Keratinocyte (primary cell): ENCODE measurements around the gene INHBB. TPM values are rescaled to one million over a fixed set of nuclear protein-coding genes. Genes with fewer than 3 reads are reported as not detected.

Source experiments
- DNase-seq: peaks from one replicate; pipeline ENCODE4 v3.0.0-alpha.2; 2011; ENCODE audit warnings: low read depth, missing footprints, low spot score
- FAIRE-seq: peaks from 2 replicates; lab custom pipeline; 2011; peaks lifted over from hg19 to GRCh38; lab: Jason Lieb, UNC
- H2AFZ ChIP-seq: 2 replicates; pipeline ENCODE4 v1.6.0; 2012; ENCODE audit warnings: low read length, control low read depth, inconsistent platforms; ENCODE audit not compliant: control insufficient read depth
- H3K27ac ChIP-seq: 2 replicates; pipeline ENCODE4 v1.5.1; 2011; ENCODE audit warnings: low read length; ENCODE audit not compliant: control insufficient read depth, insufficient read depth
- H3K27me3 ChIP-seq: 3 replicates; pipeline ENCODE4 v1.6.0; 2011; ENCODE audit warnings: low read length; ENCODE audit not compliant: control insufficient read depth, insufficient read depth; ENCODE audit errors: extremely low read depth
- H3K36me3 ChIP-seq, 2 experiments: 2 replicates in 1 of 2; 3 replicates in 1 of 2; pipeline ENCODE4 v1.5.1; 2011; ENCODE audit warnings: low read length in 2 of 2, mild to moderate bottlenecking in 1 of 2; ENCODE audit not compliant: control insufficient read depth in 2 of 2, insufficient read depth in 2 of 2; ENCODE audit errors: extremely low read depth in 1 of 2
- H3K4me1 ChIP-seq: 3 replicates; pipeline ENCODE4 v1.5.1; 2011; ENCODE audit warnings: low read length; ENCODE audit not compliant: control insufficient read depth, insufficient read depth; ENCODE audit errors: extremely low read depth
- H3K4me2 ChIP-seq: 3 replicates; pipeline ENCODE4 v1.6.0; 2011; ENCODE audit warnings: low read depth, low read length; ENCODE audit not compliant: control insufficient read depth, insufficient read depth; ENCODE audit errors: extremely low read depth
- H3K4me3 ChIP-seq, 3 experiments: fragments of 200-600 bp in 1 of 3; sonication (generic) in 1 of 3; 2 replicates in 2 of 3; 3 replicates in 1 of 3; pipeline ENCODE4 v1.5.1; 2011 to 2016; ENCODE audit warnings: low read length in 3 of 3, mild to moderate bottlenecking in 3 of 3, control low read depth in 2 of 3, inconsistent platforms in 1 of 3, low read depth in 1 of 3, mixed read lengths in 1 of 3, mixed run types in 1 of 3, moderate library complexity in 1 of 3; ENCODE audit not compliant: control insufficient read depth in 2 of 3, insufficient read depth in 2 of 3; ENCODE audit errors: extremely low read depth in 1 of 3
- H3K79me2 ChIP-seq: 2 replicates; pipeline ENCODE4 v1.6.0; 2012; ENCODE audit warnings: low read length; ENCODE audit not compliant: control insufficient read depth, insufficient read depth
- H3K9ac ChIP-seq: 3 replicates; pipeline ENCODE4 v1.6.0; 2011; ENCODE audit warnings: low read length; ENCODE audit not compliant: control insufficient read depth, insufficient read depth; ENCODE audit errors: extremely low read depth
- H3K9me1 ChIP-seq: 3 replicates; pipeline ENCODE4 v1.6.0; 2011; ENCODE audit warnings: low read length; ENCODE audit not compliant: control insufficient read depth, insufficient read depth; ENCODE audit errors: extremely low read depth
- H3K9me3 ChIP-seq: 2 replicates; pipeline ENCODE4 v1.5.1; 2012; ENCODE audit warnings: low read depth, low read length; ENCODE audit not compliant: control insufficient read depth
- H4K20me1 ChIP-seq: 3 replicates; pipeline ENCODE4 v1.6.0; 2011; ENCODE audit warnings: low read length; ENCODE audit not compliant: control insufficient read depth, insufficient read depth; ENCODE audit errors: extremely low read depth
- EZH2 ChIP-seq: IDR thresholded peaks from one replicate; pipeline ENCODE4 v1.6.1; 2012; ENCODE audit warnings: inconsistent platforms, mild to moderate bottlenecking, low read length, moderate library complexity
- dilution Hi-C: fragments of 300-500 bp; cut with MboI; formaldehyde crosslinking; loops from one replicate; pipeline ENCODE4 v1.7.0; 2020; ENCODE audit warnings: low sequenced_read_pairs; ENCODE audit not compliant: extremely low pct_ligation_motif_present
- polyA plus RNA-seq, 5 experiments: library from polyadenylated mRNA; depleted of rRNA in 3 of 5; stranded (reverse) in 3 of 5; stranded (forward) in 1 of 5; unstranded in 1 of 5; fragments of >200 nt; gene quantifications; 1 replicate in 1 of 5; 2 replicates in 3 of 5; 3 replicates in 1 of 5; pipeline versions ENCODE4 v1.2.1 to v1.2.3, GENCODE V29; 2011 to 2012; ENCODE audit warnings: missing spikeins in 2 of 5, low read depth in 1 of 5, low replicate concordance in 1 of 5
- TF ChIP-seq, protein P1 (sequence below), 3 experiments: IDR thresholded peaks in 1 of 3; conservative IDR thresholded peaks in 1 of 3; optimal IDR thresholded peaks in 1 of 3; 2 replicates in 2 of 3; 3 replicates in 1 of 3; pipeline versions ENCODE3 to v1.5.1; 2011; ENCODE audit warnings: low read length in 3 of 3, mild to moderate bottlenecking in 3 of 3, moderate library complexity in 2 of 3, control low read depth in 1 of 3, inconsistent platforms in 1 of 3; ENCODE audit not compliant: insufficient read depth in 2 of 3; ENCODE audit errors: extremely low read depth in 1 of 3

INHBB gene
- polyA plus RNA-seq, 1 donor (not counting 4 experiments of a cell fraction or from before 2014, with no cell fraction given), result not detected

- Histone ChIP-seq H3K27me3 (no peaks in the 10 kb centered on the region), H4K20me1 (peaks cover 2% of the 10 kb centered on the region), H3K36me3 (no peaks in the 10 kb centered on the region), H3K27ac (no peak overlapping the region), H3K9ac (no peak overlapping the region), H2AFZ (no peak overlapping the region), H3K4me3 (no peak overlapping the region), H3K4me2 (no peak overlapping the region), H3K4me1 (peaks cover 14% of the 10 kb centered on the region), H3K79me2 (no peaks in the 10 kb centered on the region), H3K9me3 (no peaks in the 10 kb centered on the region), H3K9me1 (no peaks in the 10 kb centered on the region)
- TF ChIP-seq EZH2, result no peak
- TF ChIP-seq, protein P1, sequence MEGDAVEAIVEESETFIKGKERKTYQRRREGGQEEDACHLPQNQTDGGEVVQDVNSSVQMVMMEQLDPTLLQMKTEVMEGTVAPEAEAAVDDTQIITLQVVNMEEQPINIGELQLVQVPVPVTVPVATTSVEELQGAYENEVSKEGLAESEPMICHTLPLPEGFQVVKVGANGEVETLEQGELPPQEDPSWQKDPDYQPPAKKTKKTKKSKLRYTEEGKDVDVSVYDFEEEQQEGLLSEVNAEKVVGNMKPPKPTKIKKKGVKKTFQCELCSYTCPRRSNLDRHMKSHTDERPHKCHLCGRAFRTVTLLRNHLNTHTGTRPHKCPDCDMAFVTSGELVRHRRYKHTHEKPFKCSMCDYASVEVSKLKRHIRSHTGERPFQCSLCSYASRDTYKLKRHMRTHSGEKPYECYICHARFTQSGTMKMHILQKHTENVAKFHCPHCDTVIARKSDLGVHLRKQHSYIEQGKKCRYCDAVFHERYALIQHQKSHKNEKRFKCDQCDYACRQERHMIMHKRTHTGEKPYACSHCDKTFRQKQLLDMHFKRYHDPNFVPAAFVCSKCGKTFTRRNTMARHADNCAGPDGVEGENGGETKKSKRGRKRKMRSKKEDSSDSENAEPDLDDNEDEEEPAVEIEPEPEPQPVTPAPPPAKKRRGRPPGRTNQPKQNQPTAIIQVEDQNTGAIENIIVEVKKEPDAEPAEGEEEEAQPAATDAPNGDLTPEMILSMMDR (optimal IDR thresholded peaks at IDR 0.05 in 1 of 3, IDR thresholded peaks at IDR 0.05 in 1 of 3, conservative IDR thresholded peaks at IDR 0.05 in 1 of 3; ENCODE audit: extremely low read depth in 1 of 3, insufficient read depth in 2 of 3, low read length in 3 of 3), result no peak
- no peak for DNase-seq
- FAIRE-seq, result no peak
- dilution Hi-C loops, result no loop called here
These were observed 29.9 kb upstream of the INHBB start for GRCh38 chr2:120316071-120316470.

DNA sequence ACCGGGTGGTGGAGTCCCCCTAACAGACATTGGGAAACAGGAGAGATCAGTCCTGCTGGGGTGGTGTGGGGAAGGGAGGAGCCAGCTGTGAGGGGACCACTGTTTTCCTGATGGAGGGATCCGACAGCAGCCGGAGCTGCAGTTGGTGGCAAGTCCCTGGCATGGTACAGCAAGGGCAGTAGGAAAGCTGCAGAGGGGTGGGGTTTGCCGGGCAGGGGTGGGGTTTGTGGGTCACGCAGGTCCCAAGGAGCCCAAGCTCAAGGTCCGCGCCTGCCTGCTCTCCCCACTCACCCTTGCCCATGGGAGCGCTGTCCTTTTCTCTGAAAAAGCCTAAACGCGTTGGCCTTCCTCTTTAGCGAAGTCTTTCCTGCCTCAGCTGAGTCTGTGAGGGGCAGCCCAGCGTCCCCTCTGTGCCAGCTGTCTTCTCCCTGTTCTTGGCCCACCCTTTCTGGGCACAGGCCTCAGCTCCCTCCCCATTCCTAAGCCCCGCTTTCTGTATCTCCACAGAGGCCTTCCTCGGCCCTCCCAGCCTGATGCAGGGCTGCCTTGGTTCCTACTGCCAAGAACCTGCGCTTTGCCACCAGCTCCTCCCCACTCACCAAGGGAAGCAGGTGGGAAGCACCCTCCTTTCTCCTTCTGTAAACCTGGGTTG, 29.3 kb upstream of the INHBB start:
- no peak for DNase-seq
- Histone ChIP-seq H3K79me2 (no peaks in the 10 kb centered on the region), H3K36me3 (no peaks in the 10 kb centered on the region), H3K4me2 (no peak overlapping the region), H4K20me1 (peaks cover 2% of the 10 kb centered on the region), H3K27me3 (no peaks in the 10 kb centered on the region), H3K9ac (no peak overlapping the region), H3K9me1 (no peaks in the 10 kb centered on the region), H3K4me1 (peaks cover 14% of the 10 kb centered on the region), H3K4me3 (no peak overlapping the region), H2AFZ (no peak overlapping the region), H3K9me3 (no peaks in the 10 kb centered on the region), H3K27ac (no peak overlapping the region)
- TF ChIP-seq, protein P1 (optimal IDR thresholded peaks at IDR 0.05 in 1 of 3, IDR thresholded peaks at IDR 0.05 in 1 of 3, conservative IDR thresholded peaks at IDR 0.05 in 1 of 3; ENCODE audit: extremely low read depth in 1 of 3, insufficient read depth in 2 of 3, low read length in 3 of 3), result no peak
- no peak for TF ChIP-seq EZH2
- dilution Hi-C loops, result no loop called here
- FAIRE-seq, result no peak
